Right kidney (tissue), 1 donor: Measurements from ENCODE around the gene SMIM38.

ENCODE experiments used
- DNase-seq: peaks from one replicate; pipeline ENCODE4 v3.0.0-alpha.2; 2016

SMIM38 gene

DNA sequence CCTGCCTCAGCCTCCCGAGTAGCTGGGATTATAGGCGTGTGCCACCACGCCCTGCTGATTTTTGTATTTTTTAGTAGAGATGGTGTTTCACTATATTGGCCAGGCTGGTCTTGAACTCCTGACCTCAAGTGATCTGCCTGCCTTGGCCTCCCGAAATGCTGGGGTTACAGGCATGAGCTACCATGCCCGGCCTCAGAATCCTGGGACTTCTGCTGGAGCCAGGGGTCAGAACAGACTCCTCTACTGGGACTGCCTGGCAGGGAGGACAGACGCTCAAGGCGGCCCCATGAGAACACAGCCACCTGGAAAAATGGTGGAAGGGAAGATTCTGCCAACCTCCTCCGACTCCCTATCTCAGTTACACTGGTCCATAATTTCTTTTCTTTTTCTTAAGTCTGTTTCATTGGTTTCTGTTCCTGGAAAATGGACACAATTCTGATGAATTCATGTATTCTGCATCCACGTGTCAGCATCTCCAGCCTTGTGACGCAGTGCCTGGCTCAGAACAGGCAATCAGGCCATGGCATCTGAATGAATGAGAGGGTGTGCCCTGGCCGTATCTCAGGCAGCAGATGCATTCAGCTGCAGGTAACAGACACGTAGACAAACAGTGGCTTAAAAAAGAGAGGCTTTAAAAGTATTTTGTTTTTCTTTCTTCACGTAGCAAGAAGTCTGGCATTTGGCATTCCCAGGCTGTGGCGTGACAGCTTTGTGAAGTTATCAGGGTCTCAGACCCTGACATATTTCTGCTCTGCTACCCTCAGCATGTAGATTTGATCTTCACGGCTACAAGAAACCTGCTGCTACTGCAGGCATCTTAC lies 4.8 kb downstream of the SMIM38 start:
- no peak for DNase-seq

GRCh38 chr11:69161117-69161407 lies 5.3 kb downstream of the SMIM38 start:
- DNase-seq, result no peak

DNA sequence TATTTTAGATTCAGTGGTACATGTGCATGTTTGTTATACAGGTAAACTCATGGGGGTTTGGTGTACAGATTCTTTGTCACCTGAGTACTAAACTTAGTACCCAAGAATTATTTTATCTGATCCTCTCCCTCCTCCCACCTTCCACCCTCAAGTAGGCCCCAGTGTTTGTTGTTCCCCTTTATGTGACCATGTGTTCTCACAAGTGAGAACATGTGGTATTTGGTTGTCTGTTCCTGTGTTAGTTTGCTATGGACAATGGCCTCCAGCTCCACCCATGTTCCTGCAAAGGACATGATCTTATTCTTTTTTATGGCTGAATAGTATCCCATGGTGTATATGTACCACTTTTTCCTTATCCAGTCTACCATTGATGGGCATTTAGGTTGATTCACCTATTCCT lies 6.8 kb downstream of the SMIM38 start:
- DNase-seq, result no peak

DNA sequence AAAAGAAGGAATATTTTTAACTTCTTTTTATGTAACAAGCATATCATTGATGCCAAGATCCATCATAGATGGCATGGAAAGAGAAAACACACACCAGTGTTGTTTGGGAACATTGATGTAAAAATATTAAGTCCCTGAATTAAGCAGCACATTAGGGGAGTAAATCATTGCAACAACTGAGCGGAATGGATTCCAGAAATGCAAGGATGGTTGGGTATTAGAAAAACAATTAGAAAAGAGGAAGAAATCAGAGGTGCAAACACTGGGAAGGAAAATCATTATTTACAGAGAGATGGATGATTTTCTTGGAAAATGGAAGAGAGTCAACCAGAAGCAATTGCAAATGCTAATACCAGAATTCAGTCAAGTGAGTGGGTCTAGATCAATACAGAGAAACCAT lies 8.1 kb downstream of the SMIM38 start:
- no peak for DNase-seq

DNA sequence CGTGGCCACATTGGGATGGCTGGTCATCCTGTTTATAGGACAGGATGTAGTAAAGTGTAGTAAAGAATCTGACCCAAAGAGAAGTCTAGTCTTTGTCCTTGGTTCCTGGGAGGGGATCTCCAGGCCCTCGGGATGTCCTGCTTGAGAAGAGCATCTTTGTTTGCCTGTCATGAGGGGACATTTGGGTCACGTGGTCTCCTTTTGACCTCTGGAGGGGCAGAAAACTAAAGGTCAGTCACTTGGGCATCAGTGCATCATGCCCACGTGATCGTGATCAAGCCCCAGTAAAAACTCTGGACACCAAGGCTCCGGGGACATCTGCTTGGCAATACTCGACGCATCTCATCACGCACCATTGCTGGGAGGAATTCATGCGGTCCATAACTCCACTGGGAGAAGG lies 9.1 kb downstream of the SMIM38 start:
- DNase-seq, result no peak

- DNase-seq, result no peak
Measured at GRCh38 chr11:69165775-69166174, 10.0 kb downstream of the SMIM38 start.

- DNase-seq, result no peak
Measured at GRCh38 chr11:69166218-69167115, 10.7 kb downstream of the SMIM38 start.

GRCh38 chr11:69167130-69167915 lies 11.6 kb downstream of the SMIM38 start:
- no peak for DNase-seq

DNA sequence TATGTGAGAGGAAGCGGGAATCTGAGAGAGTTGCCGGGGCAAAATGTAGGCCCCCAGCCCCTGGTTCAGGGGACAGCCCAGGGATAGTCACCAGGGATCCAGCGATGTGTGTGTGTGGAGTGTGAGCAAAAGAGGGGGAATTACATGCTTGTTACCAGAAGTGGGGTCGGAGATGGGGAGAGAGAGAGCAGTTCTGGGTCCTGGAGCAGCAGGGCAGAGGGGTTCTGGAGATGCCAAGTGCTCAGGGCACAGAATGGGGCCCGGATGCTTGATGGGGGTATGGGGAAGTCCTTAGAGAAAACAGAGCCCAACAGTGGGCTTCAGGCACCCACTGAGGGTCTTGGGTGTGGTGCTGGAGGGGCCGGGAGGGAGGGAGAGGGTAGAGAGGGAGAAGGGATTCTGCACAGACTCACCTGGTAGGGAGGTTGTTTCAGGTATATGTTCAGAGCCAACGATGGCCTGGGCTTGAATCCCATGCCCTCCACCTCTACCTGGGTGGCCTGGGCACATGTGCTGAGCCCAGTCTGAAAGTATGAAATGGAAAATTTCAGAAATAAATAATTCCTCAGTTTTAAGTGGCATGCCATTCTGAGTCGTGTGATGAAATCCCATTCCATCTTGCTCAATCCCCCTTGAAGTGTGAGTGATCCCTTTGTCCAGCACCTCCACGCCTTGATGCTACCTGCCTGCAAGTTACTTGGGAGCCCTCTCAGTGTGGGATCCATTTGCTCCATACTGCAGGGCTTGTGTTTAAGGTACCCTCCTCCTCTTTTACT lies 12.4 kb downstream of the SMIM38 start:
- DNase-seq, result no peak

DNA sequence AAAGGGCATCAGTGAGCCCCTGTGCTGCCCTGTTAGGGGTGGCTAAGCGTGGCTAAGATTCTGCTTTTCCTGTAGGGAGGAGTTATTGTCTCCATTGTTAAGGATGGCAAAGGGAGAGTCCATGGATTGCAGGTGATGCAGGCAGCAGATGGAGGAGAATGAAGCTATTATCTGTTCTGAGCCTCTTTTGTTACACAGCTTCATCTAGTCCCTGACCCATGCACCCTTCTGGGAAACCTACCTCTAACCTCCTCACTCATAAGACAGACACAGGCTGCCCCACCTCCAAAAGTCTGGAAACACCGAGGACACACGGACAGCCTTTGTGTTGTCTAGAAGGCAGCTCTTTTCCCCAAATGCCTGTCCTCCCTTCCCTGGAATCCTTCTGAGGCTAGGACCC lies 13.7 kb downstream of the SMIM38 start:
- no peak for DNase-seq

DNA sequence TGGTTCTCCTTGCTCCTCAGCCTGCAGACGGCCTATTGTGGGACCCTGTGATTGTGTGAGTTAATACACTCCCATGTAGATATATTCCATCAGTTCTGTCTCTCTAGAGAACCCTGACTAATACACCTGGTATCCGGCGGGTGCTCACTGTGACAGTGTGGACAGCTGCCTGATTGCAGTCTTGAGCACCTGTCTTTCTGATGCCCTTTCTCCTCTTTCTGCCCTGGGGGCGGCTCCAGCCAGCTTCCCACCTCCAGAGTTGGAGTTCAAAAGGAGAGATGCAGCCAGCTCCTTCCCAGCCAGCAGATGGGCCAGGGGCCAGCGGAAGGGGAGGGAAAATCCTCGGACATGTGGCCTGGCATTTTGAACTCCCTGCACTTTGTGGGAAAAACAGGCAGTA lies 15.0 kb downstream of the SMIM38 start:
- no peak for DNase-seq

GRCh38 chr11:69171476-69172240 lies 15.9 kb downstream of the SMIM38 start:
- DNase-seq, result no peak

GRCh38 chr11:69172674-69173073 lies 16.9 kb downstream of the SMIM38 start:
- DNase-seq, result no peak

DNA sequence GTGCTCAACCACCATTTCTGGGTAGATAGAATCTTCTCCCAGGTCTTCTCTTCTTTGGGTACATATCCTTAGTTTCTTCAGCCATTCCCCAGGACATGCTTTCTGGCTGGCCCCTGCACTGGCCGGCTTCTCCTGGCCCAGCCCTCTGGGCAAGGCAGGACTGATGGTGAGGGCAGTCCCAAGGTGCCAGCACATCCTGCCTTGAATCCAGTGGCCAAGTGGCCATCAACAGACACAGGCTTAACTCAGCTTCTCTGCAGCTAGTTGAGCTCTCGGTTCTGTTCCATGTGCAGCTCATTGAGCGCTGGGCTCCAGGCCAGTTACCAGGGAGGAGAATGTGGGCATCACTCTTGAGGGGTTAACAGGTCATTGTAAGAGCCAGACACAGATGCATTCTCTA lies 17.6 kb downstream of the SMIM38 start:
- DNase-seq, result no peak

DNA sequence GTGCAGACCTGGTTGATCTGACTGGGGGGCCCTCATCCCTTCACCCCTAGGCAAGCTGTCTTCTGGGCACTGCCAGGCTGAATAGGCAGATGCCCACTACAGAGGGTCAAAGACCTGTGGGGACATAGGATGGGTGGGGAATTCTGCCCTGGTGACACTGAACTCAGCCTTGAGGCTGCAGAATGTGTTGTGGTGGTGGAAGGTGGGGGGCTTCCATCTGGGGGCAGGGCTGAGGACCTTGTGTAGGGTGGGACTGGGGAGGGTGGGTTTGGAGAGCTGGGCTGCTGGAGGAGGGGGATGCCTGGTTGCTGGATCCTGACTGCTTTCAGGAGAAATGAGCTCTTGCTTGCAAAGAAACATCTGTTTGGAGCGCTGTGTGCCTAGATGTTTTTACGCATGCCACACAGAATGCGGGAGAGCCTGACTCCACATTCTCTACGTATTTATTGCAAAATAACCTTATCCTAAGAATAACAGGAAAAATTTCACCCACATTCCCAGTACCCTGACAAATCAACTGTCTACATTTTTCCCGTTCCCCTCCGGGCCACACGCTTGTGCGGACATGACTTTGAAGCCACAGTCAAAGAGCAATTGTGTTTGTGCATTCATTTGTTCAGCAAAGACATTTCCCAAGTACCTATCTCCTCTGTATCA lies 18.3 kb downstream of the SMIM38 start:
- DNase-seq, result no peak

DNA sequence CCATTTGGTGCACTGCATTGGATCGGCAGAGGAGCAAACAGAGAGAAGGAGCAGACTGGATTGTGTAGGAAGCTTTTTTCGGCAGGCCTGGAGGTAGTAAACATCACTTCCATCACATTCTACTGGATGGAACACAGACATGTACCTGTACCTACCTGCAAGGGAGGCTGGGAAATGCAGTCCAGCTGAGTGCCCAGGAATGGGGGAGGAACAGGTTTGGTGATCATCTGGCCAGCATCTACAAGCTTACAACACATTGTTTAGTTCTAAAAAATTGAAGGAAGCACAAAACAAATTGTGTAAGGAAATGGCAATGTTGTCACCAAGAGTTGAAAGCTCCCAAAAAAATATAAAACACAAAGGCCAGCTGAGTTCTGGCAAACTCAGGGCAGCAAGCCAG lies 19.1 kb downstream of the SMIM38 start:
- DNase-seq, result no peak

DNA sequence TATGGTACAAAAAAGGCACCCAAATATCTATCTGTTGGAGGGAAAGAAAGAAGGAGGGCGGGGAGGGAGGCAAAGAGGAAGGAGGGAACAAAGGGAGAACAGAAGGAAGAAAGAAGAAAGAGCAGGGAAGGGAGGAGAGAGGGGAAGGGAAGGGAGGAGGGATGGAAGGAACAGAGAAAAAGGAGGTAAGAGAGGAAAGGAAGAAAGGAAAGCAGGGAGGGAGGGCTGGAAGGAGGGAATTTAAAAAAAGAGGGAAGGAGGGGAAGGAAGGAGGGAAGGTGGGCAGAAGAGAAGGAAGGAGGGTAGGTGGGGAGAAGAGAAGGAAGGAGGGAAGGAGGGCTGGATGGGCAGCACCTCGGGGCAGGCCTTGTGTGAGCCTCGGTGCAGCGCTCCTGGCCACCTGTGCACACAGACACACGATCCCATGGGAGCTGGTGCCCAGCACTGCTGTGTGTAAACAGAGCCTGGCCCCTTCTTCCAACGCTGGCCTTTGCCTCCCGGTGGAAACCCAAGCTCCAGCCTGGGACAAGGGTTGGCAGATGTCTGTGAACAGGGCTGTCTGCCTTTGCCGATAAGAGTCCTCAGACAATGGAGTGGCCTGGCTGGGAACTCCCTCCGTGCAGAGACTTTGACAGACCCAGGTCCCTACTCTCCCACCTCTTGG lies 23.2 kb downstream of the SMIM38 start:
- no peak for DNase-seq

- DNase-seq, result no peak
Measured at GRCh38 chr11:69180226-69180625, 24.5 kb downstream of the SMIM38 start.

DNA sequence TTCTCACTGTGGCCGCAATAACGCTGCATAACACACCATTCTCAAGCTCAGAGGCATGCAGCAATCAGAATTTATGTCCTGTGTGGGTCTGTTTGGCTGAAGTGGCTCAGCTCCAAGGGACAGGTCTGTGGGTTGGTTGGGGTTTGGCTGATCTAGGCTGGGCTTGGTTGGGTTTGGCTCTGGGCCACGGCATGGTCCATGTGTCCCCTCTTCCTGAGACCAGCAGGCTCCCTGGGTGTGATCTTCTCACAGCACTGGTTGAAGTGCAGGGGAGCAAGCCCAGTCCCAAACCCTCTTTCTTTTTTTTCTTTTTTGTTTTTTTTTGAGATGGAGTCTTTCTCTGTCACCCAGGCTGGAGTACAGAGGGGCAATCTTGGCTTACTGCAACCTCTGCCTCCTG lies 25.0 kb downstream of the SMIM38 start:
- DNase-seq, result no peak

GRCh38 chr11:69183613-69184012 lies 27.9 kb downstream of the SMIM38 start:
- DNase-seq, result no peak
